Right lobe of liver (tissue), 6 donors: ENCODE results near the gene CCDC9. TPM values are rescaled to one million over a fixed set of nuclear protein-coding genes. Genes with fewer than 3 reads are reported as not detected.

ENCODE experiments used
- ATAC-seq, 4 donors: fragments of 200-7000 bp; cut with Tn5 transposase; one replicate each; pipeline ENCODE4 v1.9.1; 2020; ENCODE audit warnings: mild to moderate bottlenecking in 4 of 4, moderate library complexity in 4 of 4
- DNase-seq, 3 donors: peaks; one replicate each; pipeline ENCODE4 v3.0.0-alpha.2; 2020
- H3K27ac ChIP-seq, 3 donors: fragments of 200-600 bp; one replicate each; pipeline ENCODE4 v1.8.0; 2022
- H3K27me3 ChIP-seq, 2 donors: fragments of 200-600 bp; one replicate each; pipeline ENCODE4 v1.8.0; 2022
- H3K36me3 ChIP-seq, 4 donors: fragments of 200-600 bp; sonication (generic) in 1 of 4; one replicate each; pipeline versions ENCODE4 v1.5.1 to v1.8.0; 2017 to 2022; ENCODE audit warnings: control low read depth in 1 of 4
- H3K4me1 ChIP-seq, 4 donors: fragments of 200-600 bp; sonication (generic) in 1 of 4; one replicate each; pipeline versions ENCODE4 v1.5.1 to v1.8.0; 2017 to 2022; ENCODE audit warnings: control low read depth in 1 of 4
- H3K4me3 ChIP-seq, 3 donors: fragments of 200-600 bp; one replicate each; pipeline ENCODE4 v1.8.0; 2022
- H3K9me3 ChIP-seq, 4 donors: fragments of 200-600 bp; sonication (generic) in 1 of 4; one replicate each; pipeline versions ENCODE4 v1.5.1 to v1.8.0; 2017 to 2022; ENCODE audit warnings: control low read depth in 1 of 4
- POLR2A ChIP-seq: fragments of 450-650 bp; IDR thresholded peaks from one replicate; pipeline ENCODE4 v1.6.1; 2017; ENCODE audit warnings: antibody characterized with exemption, mild to moderate bottlenecking
- WGBS: methylation state at CpG from one replicate; pipeline ENCODE4 v1.1.6; 2018; ENCODE audit warnings: low coverage, low lambda C conversion rate; ENCODE audit not compliant: insufficient coverage; ENCODE audit errors: missing lambda C conversion rate; 5-methylcytosine and 5-hydroxymethylcytosine counted together
- intact Hi-C, 2 donors: fragments of 100-400 bp; cut with DNase I; formaldehyde crosslinking; loops; one replicate each; pipeline versions ENCODE4 v1.11.2 to v1.14.1; 2022
- total RNA-seq, 6 experiments: library from RNA; depleted of rRNA in 2 of 6; stranded (reverse); fragments of >200 nt in 2 of 6; fragmentation: NEBNext Ultra II Directional in 3 of 6; extraction: Animal tissue kit (Norgen Biotek cat#: 25700) in 3 of 6; gene quantifications; one replicate each; pipeline versions ENCODE4 v1.1.0 to v1.2.4, GENCODE V29; 2016 to 2023
- TF ChIP-seq, protein P1 (sequence below), 4 donors: fragments of 200-600 bp in 3 of 4; fragments of 450-650 bp in 1 of 4; IDR thresholded peaks; one replicate each; pipeline versions ENCODE4 v1.5.1 to v1.8.0; 2016 to 2022; ENCODE audit warnings: antibody characterized with exemption in 4 of 4, mild to moderate bottlenecking in 2 of 4
- donor health status: DM: no; HTN: yes; CAD: no.
- donor health status: DM: no; HTN: no; CAD: no.
- donor health status: DM: no; HTN: no; CAD: no.
- donor health status: DM: no; HTN: yes; CAD: no.
- donor health status: DM: no; HTN: yes; CAD: no.

CCDC9 gene
- total RNA-seq, 6 experiments from 2014 or later: 5.8 to 15.1 (median 9.1) TPM

DNA sequence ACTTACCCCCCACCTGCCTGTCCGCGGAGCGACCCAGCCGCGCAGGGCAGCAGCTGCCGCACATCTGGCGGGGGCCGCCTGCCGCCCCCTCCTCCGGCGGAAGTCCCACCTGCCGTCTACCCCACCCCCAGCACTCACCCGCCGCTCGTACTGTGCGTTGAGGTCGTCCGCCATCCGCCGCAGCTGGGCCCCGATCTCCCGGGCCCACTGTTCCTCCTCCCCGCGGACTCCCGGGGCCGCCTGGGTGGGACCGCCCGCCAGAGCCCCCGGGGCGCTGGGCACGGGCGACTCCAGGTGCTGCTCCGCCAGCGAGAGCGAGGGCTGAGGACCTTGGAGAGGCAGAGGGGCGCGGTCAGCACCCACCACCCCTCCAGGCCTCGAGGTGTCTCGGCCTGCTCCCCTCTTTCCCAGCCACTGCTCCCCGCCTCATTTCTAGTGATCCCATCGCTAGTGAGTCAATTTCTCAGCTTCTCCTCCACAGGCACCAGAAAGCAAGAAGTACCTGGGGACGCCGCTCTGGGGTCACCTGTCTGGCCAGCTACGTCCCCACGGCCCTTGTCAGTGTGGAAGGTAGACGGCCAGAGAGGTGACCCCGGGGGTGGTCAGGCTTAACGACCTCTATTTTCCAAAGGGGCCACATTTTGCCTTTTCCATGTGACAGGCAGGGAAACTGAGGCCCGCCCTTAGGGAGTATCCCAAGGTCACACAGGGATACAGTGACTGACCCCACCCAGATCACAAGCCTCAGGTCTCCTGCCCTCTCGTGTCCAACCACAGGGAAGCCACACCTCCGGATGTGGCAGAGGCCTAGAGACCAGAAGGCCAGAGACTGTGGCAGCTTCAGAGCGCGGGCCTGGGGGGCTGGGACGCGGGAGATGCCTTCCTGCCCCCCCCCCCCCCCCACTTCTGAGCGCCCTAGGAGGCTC lies 29.6 kb upstream of the CCDC9 start:
- WGBS: 0% methylated on average over 15 of the region's 56 CpGs
- TF ChIP-seq, protein P1, sequence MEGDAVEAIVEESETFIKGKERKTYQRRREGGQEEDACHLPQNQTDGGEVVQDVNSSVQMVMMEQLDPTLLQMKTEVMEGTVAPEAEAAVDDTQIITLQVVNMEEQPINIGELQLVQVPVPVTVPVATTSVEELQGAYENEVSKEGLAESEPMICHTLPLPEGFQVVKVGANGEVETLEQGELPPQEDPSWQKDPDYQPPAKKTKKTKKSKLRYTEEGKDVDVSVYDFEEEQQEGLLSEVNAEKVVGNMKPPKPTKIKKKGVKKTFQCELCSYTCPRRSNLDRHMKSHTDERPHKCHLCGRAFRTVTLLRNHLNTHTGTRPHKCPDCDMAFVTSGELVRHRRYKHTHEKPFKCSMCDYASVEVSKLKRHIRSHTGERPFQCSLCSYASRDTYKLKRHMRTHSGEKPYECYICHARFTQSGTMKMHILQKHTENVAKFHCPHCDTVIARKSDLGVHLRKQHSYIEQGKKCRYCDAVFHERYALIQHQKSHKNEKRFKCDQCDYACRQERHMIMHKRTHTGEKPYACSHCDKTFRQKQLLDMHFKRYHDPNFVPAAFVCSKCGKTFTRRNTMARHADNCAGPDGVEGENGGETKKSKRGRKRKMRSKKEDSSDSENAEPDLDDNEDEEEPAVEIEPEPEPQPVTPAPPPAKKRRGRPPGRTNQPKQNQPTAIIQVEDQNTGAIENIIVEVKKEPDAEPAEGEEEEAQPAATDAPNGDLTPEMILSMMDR (IDR thresholded peaks at IDR 0.05): peak in 2 of 4 donors; percentile 26 to 29
- peak; percentile 95 for TF ChIP-seq POLR2A
- DNase-seq: peak; percentile 90 to 95 (median 93)
- ATAC-seq: peak; percentile 67 to 79 (median 70)
- Histone ChIP-seq H3K4me1 (peaks cover 0 to 21% (median 12%) of the 10 kb centered on the region in 4 donors), H3K36me3 (peaks cover 0 to 2% (median 0%) of the 10 kb centered on the region in 4 donors), H3K27ac (peak overlapping the region; percentile 97 to 100 (median 97)), H3K4me3 (peak overlapping the region; percentile 59 to 97 (median 71)), H3K27me3 (no peaks in the 10 kb centered on the region), H3K9me3 (no peaks in the 10 kb centered on the region)
- intact Hi-C loops: no loop called here

DNA sequence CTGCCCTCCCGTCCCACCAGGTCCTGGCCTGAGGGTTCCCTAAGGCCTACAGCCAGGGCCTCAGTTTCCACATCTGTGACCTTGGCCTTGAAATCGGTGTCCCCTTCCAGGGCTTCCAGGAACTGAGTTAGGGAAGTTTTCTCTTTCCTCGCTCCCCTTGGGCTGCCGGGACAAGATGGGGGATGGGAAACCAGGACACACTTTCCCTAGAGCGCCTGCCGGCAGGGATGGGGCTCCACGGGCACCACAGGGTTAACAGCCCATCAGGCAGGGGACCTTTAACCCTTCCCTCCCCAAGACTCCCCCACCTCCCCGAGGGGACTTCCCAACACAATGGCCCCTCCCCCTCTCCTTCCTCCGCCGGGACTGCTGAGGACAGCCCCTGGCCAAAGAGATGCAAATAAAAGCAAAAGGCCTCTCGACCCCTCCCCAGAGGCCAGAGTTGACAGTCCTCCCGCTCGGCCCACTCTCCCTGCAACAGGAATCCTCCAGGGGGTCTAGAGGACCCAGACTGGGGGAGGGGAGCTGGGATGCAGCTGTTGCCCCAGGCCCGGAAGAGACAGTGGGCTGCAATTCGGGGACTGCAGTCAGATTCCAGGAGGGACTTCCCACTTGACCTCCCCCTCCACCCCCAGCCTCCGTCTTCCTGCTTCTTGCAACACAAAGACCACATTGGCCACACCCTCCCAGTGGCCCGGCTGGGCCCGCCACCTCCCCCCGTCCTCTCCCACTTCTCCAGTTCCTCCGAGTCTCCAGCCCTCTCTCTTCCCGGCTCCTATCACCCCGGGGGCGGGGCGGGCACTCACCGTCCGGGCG lies 28.8 kb upstream of the CCDC9 start:
- 0% methylated on average over 14 of the region's 27 CpGs for WGBS
- no peaks in the 10 kb centered on the region for H3K9me3 ChIP-seq
- H3K36me3 ChIP-seq: no peaks in the 10 kb centered on the region
- no peaks in the 10 kb centered on the region for H3K27me3 ChIP-seq
- H3K4me3 ChIP-seq: peak overlapping the region; percentile 59 to 97 (median 71)
- TF ChIP-seq POLR2A: peak; percentile 37
- TF ChIP-seq, protein P1 (IDR thresholded peaks at IDR 0.05): no peak
- intact Hi-C loops: no loop called here
- ATAC-seq (peak; percentile 13 to 39 (median 26)), DNase-seq (peak; percentile 82 to 90 (median 86))
- peak overlapping the region; percentile 97 to 100 (median 97) for H3K27ac ChIP-seq
- peaks cover 0 to 27% (median 14%) of the 10 kb centered on the region in 4 donors for H3K4me1 ChIP-seq

DNA sequence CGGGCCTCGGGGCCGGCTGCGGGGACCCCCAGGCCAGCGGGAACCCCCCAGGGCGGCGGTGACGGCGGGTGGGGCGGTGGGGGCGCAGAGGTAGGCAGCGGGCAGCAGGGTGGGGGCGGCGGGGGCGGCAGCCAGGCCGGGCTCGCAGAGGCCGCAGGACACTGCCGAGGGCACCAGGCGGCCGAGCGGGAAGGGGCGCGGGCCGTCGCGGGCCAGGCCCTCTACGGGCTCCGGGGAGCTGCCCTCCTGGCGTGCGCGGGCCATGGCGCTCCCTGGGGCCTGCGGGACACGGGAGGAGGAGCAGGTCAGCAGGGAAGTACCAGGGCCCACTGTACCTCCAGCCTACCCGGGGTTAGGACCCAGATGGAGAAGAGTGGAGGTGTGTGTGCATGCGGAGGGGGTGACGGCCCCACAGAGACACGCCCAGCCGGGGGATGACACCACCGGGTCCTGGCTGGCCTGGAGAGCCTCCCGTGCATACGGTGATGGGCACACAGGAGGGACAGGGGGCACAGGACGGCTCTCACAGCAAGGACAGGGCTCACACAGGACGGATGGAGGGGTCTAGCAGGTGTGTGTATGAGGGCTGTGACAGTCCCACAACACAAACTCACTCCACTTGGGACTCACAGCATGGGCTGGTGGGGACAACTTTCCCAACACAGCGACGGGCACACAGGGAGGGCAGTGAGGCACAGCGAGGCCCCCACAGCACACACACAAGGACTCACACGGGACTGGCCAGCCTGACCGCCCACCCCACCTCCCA lies 28.0 kb upstream of the CCDC9 start:
- H3K4me1 ChIP-seq: peaks cover 0 to 27% (median 14%) of the 10 kb centered on the region in 4 donors
- no peaks in the 10 kb centered on the region for H3K27me3 ChIP-seq
- peak overlapping the region; percentile 97 to 100 (median 97) for H3K27ac ChIP-seq
- DNase-seq (peak; percentile 58 to 71 (median 65)), ATAC-seq (peak in 1 of 4 donors; percentile 10)
- no peak for TF ChIP-seq POLR2A
- TF ChIP-seq, protein P1 (IDR thresholded peaks at IDR 0.05): no peak
- no peaks in the 10 kb centered on the region for H3K9me3 ChIP-seq
- H3K4me3 ChIP-seq: peak overlapping the region; percentile 59 to 97 (median 71)
- intact Hi-C loops: no loop called here
- 2% methylated on average over 9 of the region's 50 CpGs for WGBS
- no peaks in the 10 kb centered on the region for H3K36me3 ChIP-seq
